Measurements from ENCODE around the gene RAB27B.
A peak's percentile ranks its signal among the peaks of the same experiment; 100 is the strongest.

The RAB27B gene

DNA sequence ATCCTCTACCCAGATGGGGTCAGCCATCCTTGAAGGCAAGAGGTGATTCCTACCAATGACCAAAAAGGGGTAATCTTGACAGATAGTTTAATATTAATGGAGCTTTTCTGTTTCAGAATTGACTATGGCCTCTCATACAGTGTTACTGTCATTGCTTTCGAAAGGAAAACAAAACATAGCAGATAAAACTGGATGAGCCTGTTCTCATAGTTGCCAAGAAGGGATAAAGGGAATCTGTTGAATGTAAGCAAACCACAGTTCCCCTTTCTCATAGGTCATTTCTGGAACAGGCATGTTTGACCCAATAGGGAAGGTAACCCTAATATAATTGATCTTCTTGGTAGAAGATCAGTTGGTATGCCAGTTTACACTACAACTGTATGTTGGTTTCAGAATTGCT is 1.6 kb downstream of the RAB27B start:
- peak overlapping the region; percentile 79 for H3K4me3 ChIP-seq (ENCODE audit: low read depth, low read length)
- DNase-seq (ENCODE audit: low read depth): peak; percentile 37
- TF ChIP-seq, protein P1, sequence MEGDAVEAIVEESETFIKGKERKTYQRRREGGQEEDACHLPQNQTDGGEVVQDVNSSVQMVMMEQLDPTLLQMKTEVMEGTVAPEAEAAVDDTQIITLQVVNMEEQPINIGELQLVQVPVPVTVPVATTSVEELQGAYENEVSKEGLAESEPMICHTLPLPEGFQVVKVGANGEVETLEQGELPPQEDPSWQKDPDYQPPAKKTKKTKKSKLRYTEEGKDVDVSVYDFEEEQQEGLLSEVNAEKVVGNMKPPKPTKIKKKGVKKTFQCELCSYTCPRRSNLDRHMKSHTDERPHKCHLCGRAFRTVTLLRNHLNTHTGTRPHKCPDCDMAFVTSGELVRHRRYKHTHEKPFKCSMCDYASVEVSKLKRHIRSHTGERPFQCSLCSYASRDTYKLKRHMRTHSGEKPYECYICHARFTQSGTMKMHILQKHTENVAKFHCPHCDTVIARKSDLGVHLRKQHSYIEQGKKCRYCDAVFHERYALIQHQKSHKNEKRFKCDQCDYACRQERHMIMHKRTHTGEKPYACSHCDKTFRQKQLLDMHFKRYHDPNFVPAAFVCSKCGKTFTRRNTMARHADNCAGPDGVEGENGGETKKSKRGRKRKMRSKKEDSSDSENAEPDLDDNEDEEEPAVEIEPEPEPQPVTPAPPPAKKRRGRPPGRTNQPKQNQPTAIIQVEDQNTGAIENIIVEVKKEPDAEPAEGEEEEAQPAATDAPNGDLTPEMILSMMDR (conservative IDR thresholded peaks at IDR 0.05; ENCODE audit: low read depth, low read length): no peak

GRCh38 chr18:54830260-54830659 is 2.0 kb downstream of the RAB27B start:
- peak; percentile 35 for DNase-seq (ENCODE audit: low read depth)
- TF ChIP-seq, protein P1 (conservative IDR thresholded peaks at IDR 0.05; ENCODE audit: low read depth, low read length): no peak
- H3K4me3 ChIP-seq (ENCODE audit: low read depth, low read length): no peak overlapping the region

DNA sequence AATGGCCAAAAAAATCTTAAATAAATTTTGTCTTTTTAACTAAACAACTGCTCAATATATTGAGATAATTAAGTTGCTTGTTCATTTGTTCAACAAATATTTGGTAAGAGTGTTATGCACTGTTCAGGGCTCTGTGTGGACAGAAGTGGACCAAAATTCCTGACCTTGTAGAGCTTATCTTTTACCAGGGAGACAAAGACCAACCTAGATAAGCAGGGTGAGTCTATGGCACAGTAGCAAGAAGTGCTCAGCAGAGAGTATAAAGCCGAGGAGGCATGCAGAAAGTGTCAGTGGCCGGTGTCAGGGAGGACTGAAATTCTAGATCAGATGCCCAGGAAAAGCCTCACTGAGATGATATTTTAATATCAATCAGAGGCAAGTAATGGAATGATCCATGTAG is 2.6 kb downstream of the RAB27B start:
- TF ChIP-seq, protein P1 (conservative IDR thresholded peaks at IDR 0.05; ENCODE audit: low read depth, low read length): no peak
- H3K4me3 ChIP-seq (ENCODE audit: low read depth, low read length): no peak overlapping the region
- DNase-seq (ENCODE audit: low read depth): no peak

DNA sequence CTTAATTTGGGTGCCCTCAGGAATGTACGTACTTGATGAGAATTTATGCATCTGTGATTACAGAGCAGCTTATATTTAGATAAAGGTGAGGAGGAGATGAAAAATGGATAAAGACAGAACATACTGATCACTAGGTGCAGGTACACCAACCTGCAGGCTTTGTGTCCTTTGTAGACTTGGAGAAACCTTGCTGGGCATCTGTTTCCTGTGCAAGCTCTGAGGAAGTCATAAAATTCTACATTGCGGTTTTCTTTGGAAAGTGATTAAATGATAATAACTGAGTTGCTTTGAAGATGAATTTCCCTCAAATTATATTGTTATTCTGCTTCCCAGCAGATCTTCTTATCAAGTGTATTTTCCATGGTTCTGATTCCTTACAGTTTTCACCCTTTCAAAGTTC is 7.7 kb downstream of the RAB27B start:
- TF ChIP-seq, protein P1 (conservative IDR thresholded peaks at IDR 0.05; ENCODE audit: low read depth, low read length): no peak
- no peak for DNase-seq (ENCODE audit: low read depth)
- H3K4me3 ChIP-seq (ENCODE audit: low read depth, low read length): no peak overlapping the region

- H3K4me3 ChIP-seq (ENCODE audit: low read depth, low read length): no peak overlapping the region
- TF ChIP-seq, protein P1 (conservative IDR thresholded peaks at IDR 0.05; ENCODE audit: low read depth, low read length): no peak
- peak; percentile 31 for DNase-seq (ENCODE audit: low read depth)
Measured at GRCh38 chr18:54843314-54843713, 15.0 kb downstream of the RAB27B start.

DNA sequence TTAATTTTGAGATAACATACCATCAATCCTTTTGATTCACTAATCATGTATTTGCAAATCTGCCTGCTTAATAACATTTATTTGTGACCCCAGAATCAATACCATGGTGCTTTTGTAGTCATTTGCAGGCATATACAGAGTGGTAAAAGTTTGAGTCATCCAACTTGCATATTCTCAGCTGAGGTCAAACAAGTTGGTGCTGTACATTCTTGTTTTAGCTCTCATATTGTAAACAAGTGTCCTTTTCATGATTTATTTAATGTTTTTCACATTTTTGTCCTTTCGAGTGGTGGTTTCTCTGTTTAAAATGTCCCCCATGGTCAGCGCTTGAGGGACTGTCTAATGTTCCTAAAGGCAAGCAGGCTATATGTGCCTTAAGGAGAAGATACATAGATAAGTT is 17.5 kb downstream of the RAB27B start:
- DNase-seq (ENCODE audit: low read depth): peak; percentile 79
- H3K4me3 ChIP-seq (ENCODE audit: low read depth, low read length): no peak overlapping the region
- TF ChIP-seq, protein P1 (conservative IDR thresholded peaks at IDR 0.05; ENCODE audit: low read depth, low read length): no peak

DNA sequence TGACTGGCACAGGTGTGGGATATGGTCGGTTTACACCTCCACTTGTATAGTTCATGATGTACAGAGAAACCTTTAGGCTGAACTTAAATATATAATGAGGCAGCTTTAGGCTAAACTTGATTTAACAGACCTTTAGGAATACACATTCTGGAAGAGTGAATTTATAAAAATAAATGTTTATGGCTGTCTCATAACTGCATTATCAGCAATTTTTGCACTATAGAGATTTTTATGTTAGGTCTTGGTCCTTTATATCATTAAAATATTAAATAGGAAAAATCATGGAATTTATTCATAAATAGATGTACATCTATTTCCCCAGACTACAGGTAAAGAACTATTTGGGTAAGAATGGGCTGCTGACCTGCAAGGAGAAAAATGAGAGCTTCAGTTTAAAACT is 19.8 kb downstream of the RAB27B start:
- TF ChIP-seq, protein P1 (conservative IDR thresholded peaks at IDR 0.05; ENCODE audit: low read depth, low read length): no peak
- H3K4me3 ChIP-seq (ENCODE audit: low read depth, low read length): no peak overlapping the region
- no peak for DNase-seq (ENCODE audit: low read depth)

Measured in choroid plexus epithelial cell (primary cell).